ENCODE measurements around the gene ZAP70. TPM values are rescaled to one million over a fixed set of nuclear protein-coding genes. Genes with fewer than 3 reads are reported as not detected.

The ZAP70 gene
- total RNA-seq, 1 experiment from 2014 or later: not detected

- POLR2A ChIA-PET (ENCODE audit: low non-redundant PET): no interaction called here
- DNase-seq (ENCODE audit: low spot score): no peak
- intact Hi-C loops (cut with micrococcal nuclease; ENCODE audit: unreplicated experiment): loop anchor here (5.0 kb wide), 1 partner anchor 645 kb away; no protein-coding TSS in a partner anchor
- Histone ChIP-seq H3K4me3 (ENCODE audit: low read depth, low read length, poor library complexity, severe bottlenecking) (no peak overlapping the region), H3K27me3 (replicated peaks; ENCODE audit: insufficient read depth, low read depth, low read length, poor library complexity) (no peaks in the 10 kb centered on the region), H3K4me1 (ENCODE audit: insufficient read depth, low read length, poor library complexity, severe bottlenecking) (no peaks in the 10 kb centered on the region), H3K36me3 (ENCODE audit: insufficient read depth, low read length, poor library complexity, severe bottlenecking) (no peaks in the 10 kb centered on the region), H3K9me3 (ENCODE audit: low read depth, low read length, poor library complexity, severe bottlenecking) (no peaks in the 10 kb centered on the region), H3K27ac (ENCODE audit: low read depth, low read length, poor library complexity, severe bottlenecking) (no peak overlapping the region)
- no peak for TF ChIP-seq EZH2 (IDR thresholded peaks at IDR 0.05; ENCODE audit: borderline replicate concordance, low read depth, low read length, poor library complexity, severe bottlenecking)
- CTCF ChIA-PET: no interaction called here
- BruUV-seq (replicated peaks): no TSS peak
Measured at GRCh38 chr2:97742381-97742847, 29.0 kb downstream of the ZAP70 start.

DNA sequence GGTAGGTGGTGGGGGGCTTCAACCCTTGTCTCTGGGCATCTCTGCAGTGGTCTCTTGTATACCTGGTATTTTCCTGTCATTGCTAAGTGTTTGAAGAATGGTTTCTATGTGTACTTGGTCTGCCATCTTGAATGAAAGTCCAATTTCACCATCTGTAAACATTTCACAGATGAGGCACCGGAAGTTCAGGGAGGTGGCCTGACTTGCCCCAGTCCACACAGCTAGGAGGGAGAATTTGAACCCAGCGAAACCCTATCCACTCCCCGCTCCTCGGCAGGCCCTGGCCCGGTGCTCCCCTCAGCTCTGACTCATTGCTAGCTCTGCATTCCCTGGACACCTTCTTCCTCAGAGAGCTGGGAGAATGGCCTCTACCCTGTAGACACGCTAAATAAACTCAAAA, 30.5 kb downstream of the ZAP70 start:
- Histone ChIP-seq H3K4me1 (ENCODE audit: insufficient read depth, low read length, poor library complexity, severe bottlenecking) (no peaks in the 10 kb centered on the region), H3K4me3 (ENCODE audit: low read depth, low read length, poor library complexity, severe bottlenecking) (no peak overlapping the region), H3K27ac (ENCODE audit: low read depth, low read length, poor library complexity, severe bottlenecking) (no peak overlapping the region), H3K36me3 (ENCODE audit: insufficient read depth, low read length, poor library complexity, severe bottlenecking) (no peaks in the 10 kb centered on the region), H3K9me3 (ENCODE audit: low read depth, low read length, poor library complexity, severe bottlenecking) (no peaks in the 10 kb centered on the region), H3K27me3 (replicated peaks; ENCODE audit: insufficient read depth, low read depth, low read length, poor library complexity) (no peaks in the 10 kb centered on the region)
- TF ChIP-seq EZH2 (IDR thresholded peaks at IDR 0.05; ENCODE audit: borderline replicate concordance, low read depth, low read length, poor library complexity, severe bottlenecking): no peak
- TF ChIP-seq, protein P1, sequence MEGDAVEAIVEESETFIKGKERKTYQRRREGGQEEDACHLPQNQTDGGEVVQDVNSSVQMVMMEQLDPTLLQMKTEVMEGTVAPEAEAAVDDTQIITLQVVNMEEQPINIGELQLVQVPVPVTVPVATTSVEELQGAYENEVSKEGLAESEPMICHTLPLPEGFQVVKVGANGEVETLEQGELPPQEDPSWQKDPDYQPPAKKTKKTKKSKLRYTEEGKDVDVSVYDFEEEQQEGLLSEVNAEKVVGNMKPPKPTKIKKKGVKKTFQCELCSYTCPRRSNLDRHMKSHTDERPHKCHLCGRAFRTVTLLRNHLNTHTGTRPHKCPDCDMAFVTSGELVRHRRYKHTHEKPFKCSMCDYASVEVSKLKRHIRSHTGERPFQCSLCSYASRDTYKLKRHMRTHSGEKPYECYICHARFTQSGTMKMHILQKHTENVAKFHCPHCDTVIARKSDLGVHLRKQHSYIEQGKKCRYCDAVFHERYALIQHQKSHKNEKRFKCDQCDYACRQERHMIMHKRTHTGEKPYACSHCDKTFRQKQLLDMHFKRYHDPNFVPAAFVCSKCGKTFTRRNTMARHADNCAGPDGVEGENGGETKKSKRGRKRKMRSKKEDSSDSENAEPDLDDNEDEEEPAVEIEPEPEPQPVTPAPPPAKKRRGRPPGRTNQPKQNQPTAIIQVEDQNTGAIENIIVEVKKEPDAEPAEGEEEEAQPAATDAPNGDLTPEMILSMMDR (conservative IDR thresholded peaks at IDR 0.05; ENCODE audit: low read depth, low read length): no peak
- no peak for DNase-seq (ENCODE audit: low spot score)
- intact Hi-C loops (cut with micrococcal nuclease; ENCODE audit: unreplicated experiment): loop anchor here (5.0 kb wide), 1 partner anchor 643 kb away; no protein-coding TSS in a partner anchor
- CTCF ChIA-PET: no interaction called here
- POLR2A ChIA-PET (ENCODE audit: low non-redundant PET): interaction anchor here (0.6 kb wide), 1 partner anchor 738 kb away, joined by 3 read pairs; no protein-coding TSS in a partner anchor
- no TSS peak for BruUV-seq (replicated peaks)

GRCh38 chr2:97745474-97746174, 32.2 kb downstream of the ZAP70 start:
- no peaks in the 10 kb centered on the region for H3K9me3 ChIP-seq (ENCODE audit: low read depth, low read length, poor library complexity, severe bottlenecking)
- intact Hi-C loops (cut with micrococcal nuclease; ENCODE audit: unreplicated experiment): no loop called here
- TF ChIP-seq, protein P1 (conservative IDR thresholded peaks at IDR 0.05; ENCODE audit: low read depth, low read length): no peak
- TF ChIP-seq EZH2 (IDR thresholded peaks at IDR 0.05; ENCODE audit: borderline replicate concordance, low read depth, low read length, poor library complexity, severe bottlenecking): no peak
- H3K4me3 ChIP-seq (ENCODE audit: low read depth, low read length, poor library complexity, severe bottlenecking): no peak overlapping the region
- no peaks in the 10 kb centered on the region for H3K27me3 ChIP-seq (replicated peaks; ENCODE audit: insufficient read depth, low read depth, low read length, poor library complexity)
- no peak for DNase-seq (ENCODE audit: low spot score)
- no TSS peak for BruUV-seq (replicated peaks)
- no peaks in the 10 kb centered on the region for H3K36me3 ChIP-seq (ENCODE audit: insufficient read depth, low read length, poor library complexity, severe bottlenecking)
- POLR2A ChIA-PET (ENCODE audit: low non-redundant PET): no interaction called here
- no peak overlapping the region for H3K27ac ChIP-seq (ENCODE audit: low read depth, low read length, poor library complexity, severe bottlenecking)
- CTCF ChIA-PET: no interaction called here
- no peaks in the 10 kb centered on the region for H3K4me1 ChIP-seq (ENCODE audit: insufficient read depth, low read length, poor library complexity, severe bottlenecking)

All from A673 (cell line).